GM10847 (cell line): ENCODE results near the gene GEMIN7.

Experiments
- POLR2A ChIP-seq: IDR thresholded peaks from 2 replicates; pipeline ENCODE4 v1.6.1; 2011; ENCODE audit not compliant: insufficient read length; ENCODE audit errors: extremely low read depth

Gene GEMIN7

DNA sequence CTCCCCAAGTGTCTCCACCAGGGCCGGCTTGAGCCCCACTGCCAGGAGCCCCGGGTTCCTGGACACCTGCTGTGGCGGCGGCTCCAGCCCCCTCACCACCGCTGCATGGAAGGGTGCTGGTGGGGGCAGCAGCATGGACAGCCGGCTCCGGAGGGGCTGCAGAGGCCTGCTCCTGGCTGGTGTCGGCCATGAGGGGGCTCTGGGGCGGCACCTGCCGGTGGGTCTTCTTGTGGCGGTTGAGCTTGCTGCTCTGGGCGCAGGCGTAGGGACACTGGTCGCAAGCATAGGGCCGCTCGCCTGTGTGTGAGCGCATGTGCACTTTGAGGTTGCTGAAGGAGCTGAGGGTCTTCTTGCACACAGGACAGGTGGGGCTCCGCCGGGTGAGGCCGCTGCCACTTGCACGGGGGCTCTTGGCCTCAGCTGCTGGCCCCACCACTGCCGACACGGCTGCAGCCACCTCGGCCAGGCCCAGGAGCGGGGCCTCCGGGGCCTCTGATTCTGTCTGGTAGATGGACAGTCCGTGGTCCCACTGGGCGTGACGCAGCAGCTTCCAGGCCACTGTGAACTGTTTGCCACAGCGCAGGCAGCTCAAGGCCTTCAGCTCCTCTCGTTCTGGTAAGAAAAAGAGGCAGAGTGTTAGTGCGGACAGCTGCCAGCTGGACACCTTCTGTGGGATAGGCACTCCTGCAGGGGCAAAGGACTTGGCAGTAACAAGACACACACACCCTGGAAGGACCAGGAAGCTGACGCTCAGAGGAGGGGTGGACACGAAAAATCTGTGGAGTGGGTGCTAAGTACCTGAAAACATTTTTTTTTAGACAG lies 6.9 kb upstream of the GEMIN7 start:
- no peak for TF ChIP-seq POLR2A

GRCh38 chr19:45074744-45075300 lies 4.2 kb upstream of the GEMIN7 start:
- TF ChIP-seq POLR2A = no peak

GRCh38 chr19:45075301-45076028 lies 3.6 kb upstream of the GEMIN7 start:
- peak; percentile 39 for TF ChIP-seq POLR2A

DNA sequence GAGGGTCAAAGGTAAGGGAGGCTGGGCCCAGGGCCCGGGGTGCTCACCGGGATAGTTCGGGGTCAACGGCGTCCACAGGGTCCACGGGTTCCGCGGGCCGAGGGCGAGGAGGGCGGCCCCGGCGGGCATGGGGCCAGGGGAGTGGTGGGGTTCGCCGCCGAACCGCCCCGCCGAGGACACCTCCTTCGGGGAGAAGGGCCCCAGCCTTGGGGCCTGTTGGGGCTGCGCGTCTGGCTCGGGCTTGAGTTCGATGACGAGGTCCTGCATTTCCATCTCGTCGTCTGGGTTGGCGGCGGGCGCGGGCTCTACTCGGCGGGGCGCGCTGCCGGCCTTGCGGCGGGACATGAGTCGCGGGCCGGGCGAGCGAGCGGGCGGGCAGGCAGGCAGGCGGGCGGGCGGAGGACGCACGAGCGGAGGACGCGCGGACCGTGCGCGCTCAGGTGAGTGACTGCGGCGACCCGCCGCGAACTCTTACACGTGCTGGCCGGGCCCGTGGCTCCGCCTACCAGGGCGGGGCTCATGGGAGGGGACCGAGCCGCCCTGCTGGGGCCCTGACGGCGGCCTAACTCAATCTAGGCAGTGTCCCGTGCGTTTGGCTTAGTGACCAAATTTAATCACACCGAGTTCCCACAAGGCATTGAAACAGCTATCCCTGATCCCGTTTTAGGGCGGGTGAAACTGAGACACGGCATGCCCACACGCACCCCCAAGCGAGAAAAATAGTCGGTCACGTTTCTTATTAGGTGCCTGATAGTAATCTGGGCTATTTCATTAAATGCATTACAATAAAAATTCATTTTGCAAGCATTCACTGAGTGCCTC lies 2.8 kb upstream of the GEMIN7 start, which contains the start of gene ZNF296:
TSS of gene ZNF296 (minus strand) at position 450 of the 822 bp plus-strand sequence. CDS start at position 345, 105 bp downstream.
- peak; percentile 87 for TF ChIP-seq POLR2A

DNA sequence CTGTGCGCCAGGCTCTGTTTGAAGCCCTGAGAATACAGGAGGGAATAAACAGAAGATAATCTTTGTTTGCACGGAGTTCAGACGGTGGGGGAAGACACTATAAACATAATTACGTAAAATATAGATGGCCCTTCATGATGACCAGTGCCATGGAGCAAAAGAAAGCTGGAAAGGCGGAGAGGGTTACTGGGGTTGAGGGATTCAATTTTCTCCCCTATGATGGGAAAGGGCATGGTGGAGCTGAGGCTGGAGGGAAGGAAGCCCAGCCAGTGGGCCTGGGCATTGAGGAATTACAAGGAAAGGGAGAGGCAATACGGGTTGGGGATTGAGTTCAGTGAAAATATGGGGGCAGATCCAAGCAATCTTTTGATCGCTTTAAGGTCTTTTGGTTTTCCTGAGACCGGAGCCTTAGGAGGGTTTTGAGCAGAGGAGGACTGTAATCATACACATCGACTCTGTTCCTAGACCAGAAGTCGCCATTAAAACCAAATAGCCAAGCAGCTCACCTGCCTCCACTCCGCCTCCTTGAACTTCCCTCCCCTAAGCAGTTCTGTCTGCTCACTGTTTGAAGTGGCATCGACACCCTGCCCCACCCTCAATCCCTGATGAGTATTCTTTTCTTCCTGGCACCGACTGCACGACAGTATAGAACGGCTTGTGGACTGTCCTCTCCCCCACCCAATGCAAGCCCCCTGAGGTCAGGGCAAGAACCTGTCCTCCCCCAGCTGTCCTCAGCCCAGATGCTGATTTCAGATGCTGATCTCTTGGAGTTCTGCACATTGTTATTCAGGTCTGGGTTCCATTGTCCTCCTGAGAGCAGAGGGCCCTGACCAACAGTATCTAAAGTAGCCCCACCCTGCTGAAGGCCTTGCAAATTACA lies 2.0 kb upstream of the GEMIN7 start:
- no peak for TF ChIP-seq POLR2A

DNA sequence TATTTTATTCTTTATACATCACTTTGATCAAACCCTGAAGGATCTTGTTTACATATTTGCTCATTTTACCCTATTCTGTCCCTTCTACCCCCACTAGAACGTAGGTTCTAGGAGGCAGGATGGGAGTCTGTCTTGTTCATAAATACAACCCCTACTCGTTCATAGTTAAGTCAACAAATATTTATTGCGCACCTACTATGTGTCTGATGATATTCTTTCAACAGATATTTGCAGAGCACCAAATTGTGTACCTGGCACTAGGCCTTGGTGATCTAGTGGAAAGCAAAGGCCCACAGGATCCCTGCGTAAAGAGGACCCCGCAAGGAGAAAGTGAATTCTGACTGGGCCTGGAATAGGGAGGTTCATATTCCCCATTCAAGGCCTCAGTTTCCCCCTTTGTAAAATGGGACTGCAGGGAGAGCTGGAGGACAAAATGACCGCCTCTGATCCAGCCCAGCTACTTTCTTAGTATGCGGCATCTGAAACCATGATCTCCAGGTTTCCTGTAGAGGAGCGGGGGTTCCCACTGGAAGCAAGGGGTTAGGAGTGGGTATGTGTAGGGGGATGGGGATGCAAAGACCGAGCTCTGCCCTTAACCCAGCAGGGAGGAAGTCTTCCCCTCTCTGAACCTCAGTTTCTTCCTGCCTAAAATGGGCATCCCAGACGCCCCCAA lies 534 bp upstream of the GEMIN7 start:
- TF ChIP-seq POLR2A = no peak

DNA sequence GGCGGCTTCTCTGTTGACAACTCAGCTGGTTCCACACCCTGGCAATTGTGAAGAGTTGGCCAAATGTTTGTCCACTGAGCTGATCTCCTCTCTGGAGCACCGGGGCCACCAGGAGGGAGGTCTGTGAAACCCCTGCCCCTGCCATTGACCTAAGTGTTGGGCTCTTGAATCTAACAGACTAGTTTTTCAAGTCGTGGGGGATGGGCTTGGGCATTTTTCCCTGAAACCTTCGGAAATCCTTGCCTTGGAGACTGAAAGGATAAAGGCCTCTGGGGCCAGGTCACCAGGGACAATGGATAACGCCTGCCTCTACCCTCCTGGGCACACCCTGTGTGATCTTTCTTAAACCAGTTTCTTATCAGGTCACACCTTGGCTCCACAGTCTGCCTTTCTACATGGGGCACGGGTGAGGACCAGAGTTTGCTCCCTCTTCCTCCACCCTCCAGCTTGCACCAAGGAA lies 881 bp downstream of the GEMIN7 start:
- TF ChIP-seq POLR2A = no peak

- TF ChIP-seq POLR2A = no peak
Measured at GRCh38 chr19:45082170-45082569, 3.1 kb downstream of the GEMIN7 start.

DNA sequence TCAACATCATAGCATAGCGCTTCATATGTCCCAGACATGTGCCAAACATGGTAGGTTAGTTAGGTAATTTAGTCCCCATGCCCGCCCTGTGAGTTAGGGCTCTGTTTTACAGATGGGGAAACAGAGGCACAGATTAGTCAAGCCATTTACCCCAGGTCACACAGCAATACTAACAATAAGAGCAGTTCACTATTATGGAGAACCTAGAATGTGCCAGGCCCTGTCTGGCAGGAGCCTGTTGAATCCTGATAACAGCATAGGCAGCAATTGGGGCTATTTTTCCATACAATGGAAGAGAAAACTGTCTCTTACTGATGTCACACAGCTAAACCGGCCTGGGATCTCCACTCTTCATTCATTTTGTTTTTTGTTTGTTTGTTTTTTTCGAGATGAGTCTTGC lies 7.4 kb downstream of the GEMIN7 start:
- no peak for TF ChIP-seq POLR2A

GRCh38 chr19:45087531-45087930 lies 8.5 kb downstream of the GEMIN7 start:
- no peak for TF ChIP-seq POLR2A

DNA sequence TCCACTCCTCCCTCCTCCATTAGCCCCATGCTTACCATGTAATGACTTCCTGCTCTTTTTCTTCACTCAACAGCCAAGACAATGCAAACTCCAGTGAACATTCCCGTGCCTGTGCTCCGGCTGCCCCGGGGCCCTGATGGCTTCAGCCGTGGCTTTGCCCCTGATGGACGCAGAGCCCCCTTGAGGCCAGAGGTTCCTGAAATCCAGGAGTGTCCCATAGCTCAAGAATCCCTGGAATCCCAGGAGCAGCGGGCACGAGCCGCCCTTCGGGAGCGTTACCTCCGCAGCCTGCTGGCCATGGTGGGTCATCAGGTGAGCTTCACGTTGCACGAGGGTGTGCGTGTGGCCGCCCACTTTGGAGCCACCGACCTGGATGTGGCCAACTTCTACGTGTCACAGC lies 11.0 kb downstream of the GEMIN7 start:
- no peak for TF ChIP-seq POLR2A

GRCh38 chr19:45090606-45091005 lies 11.5 kb downstream of the GEMIN7 start:
- no peak for TF ChIP-seq POLR2A
